Activated CD4-positive, alpha-beta memory T cell treated with anti-CD3 and anti-CD28 coated beads, Interleukin-2, amount 10 ng/mL, durations not matched to agents 7 days and 5 days (primary cell): ENCODE data around the gene MFNG. TPM values are rescaled to one million over a fixed set of nuclear protein-coding genes. Genes with fewer than 3 reads are reported as not detected.

Experiments
- CTCF ChIA-PET: fragments of 350-600 bp; sonication (Branson Sonifier 250); formaldehyde crosslinking; loops from one replicate; lab custom pipeline; 2021; ENCODE audit warnings: antibody characterized with exemption, inconsistent platforms; lab: Charles Lee
- POLR2A ChIA-PET: fragments of 350-600 bp; sonication (Branson Sonifier 250); formaldehyde crosslinking; loops from one replicate; lab custom pipeline; 2021; ENCODE audit warnings: antibody characterized with exemption; lab: Charles Lee
- DNase-seq: peaks from one replicate; pipeline ENCODE4 v3.0.0-alpha.2; 2020
- H3K27ac Mint-ChIP-seq: one replicate; pipeline ENCODE4 v1.8.0; 2021; ENCODE audit warnings: mild to moderate bottlenecking, mixed read lengths
- H3K27me3 Mint-ChIP-seq: one replicate; pipeline ENCODE4 v1.8.0; 2021; ENCODE audit warnings: mixed read lengths
- H3K36me3 Mint-ChIP-seq: one replicate; pipeline ENCODE4 v1.8.0; 2021; ENCODE audit warnings: low read depth, mixed read lengths
- H3K4me1 Mint-ChIP-seq: one replicate; pipeline ENCODE4 v1.8.0; 2021; ENCODE audit warnings: mixed read lengths
- H3K4me3 Mint-ChIP-seq: one replicate; pipeline ENCODE4 v1.8.0; 2021; ENCODE audit warnings: mild to moderate bottlenecking, mixed read lengths
- H3K9me3 Mint-ChIP-seq: one replicate; pipeline ENCODE4 v1.8.0; 2021; ENCODE audit warnings: mixed read lengths
- total RNA-seq, 2 experiments: library from RNA; stranded (reverse); gene quantifications; one replicate each; pipeline ENCODE4 v1.2.3, GENCODE V29; 2021

The MFNG gene
- total RNA-seq, 2 experiments from 2014 or later = 200 to 203 TPM

GRCh38 chr22:37460684-37461083 lies 25.5 kb downstream of the MFNG start:
- no peak overlapping the region for H3K4me3 Mint-ChIP-seq
- ChIA-PET POLR2A (no interaction called here), CTCF (interaction anchor here (0.7 kb wide), 1 partner anchor 67 kb away, joined by 4 read pairs; no protein-coding TSS in a partner anchor)
- no peaks in the 10 kb centered on the region for H3K27me3 Mint-ChIP-seq
- H3K9me3 Mint-ChIP-seq = no peaks in the 10 kb centered on the region
- peaks cover 14% of the 10 kb centered on the region for H3K4me1 Mint-ChIP-seq
- no peak for DNase-seq
- H3K36me3 Mint-ChIP-seq = peaks cover 17% of the 10 kb centered on the region
- H3K27ac Mint-ChIP-seq = no peak overlapping the region

DNA sequence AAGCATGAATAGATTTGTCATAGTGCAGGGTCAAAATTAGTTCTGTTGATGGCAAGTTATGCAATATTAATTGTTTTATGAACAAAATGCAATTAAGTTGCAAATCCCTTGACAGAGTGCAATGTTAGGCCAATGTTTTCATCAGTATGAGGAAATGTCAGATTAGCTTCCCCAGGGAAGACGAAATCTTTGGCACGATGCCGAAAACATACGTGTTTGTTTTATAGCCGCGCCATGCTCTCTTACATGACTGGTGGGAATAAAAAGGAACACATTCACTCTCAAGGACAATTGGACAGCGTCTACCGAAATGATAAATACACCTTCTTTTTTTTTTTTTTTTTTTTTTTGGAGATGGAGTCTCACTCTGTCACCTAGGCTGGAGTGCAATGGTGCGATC lies 27.0 kb downstream of the MFNG start:
- H3K27me3 Mint-ChIP-seq = no peaks in the 10 kb centered on the region
- H3K36me3 Mint-ChIP-seq = peaks cover 7% of the 10 kb centered on the region
- no peak for DNase-seq
- POLR2A ChIA-PET = interaction anchor here (2.5 kb wide), 1 partner anchor 142 kb away, joined by 17 read pairs; no protein-coding TSS in a partner anchor
- H3K4me1 Mint-ChIP-seq = peaks cover 7% of the 10 kb centered on the region
- H3K9me3 Mint-ChIP-seq = no peaks in the 10 kb centered on the region
- no peak overlapping the region for H3K27ac Mint-ChIP-seq
- H3K4me3 Mint-ChIP-seq = no peak overlapping the region
- CTCF ChIA-PET = interaction anchor here (1.0 to 4.5 kb wide), 10 partner anchors 8 to 684 kb away, joined by 3 to 53 read pairs (median 6); partner anchors contain the start of gene IFT27

GRCh38 chr22:37457093-37457893 lies 28.9 kb downstream of the MFNG start:
- ChIA-PET CTCF (interaction anchor here (0.6 to 4.5 kb wide), 11 partner anchors 15 to 378 kb away, joined by 3 to 53 read pairs (median 3); no protein-coding TSS in a partner anchor), POLR2A (interaction anchor here (0.6 to 2.5 kb wide), 3 partner anchors 140 to 190 kb away, joined by 3 to 17 read pairs (median 3); no protein-coding TSS in a partner anchor)
- DNase-seq = peak; percentile 87
- H3K27me3 Mint-ChIP-seq = no peaks in the 10 kb centered on the region
- peaks cover 4% of the 10 kb centered on the region for H3K4me1 Mint-ChIP-seq
- H3K36me3 Mint-ChIP-seq = peaks cover 7% of the 10 kb centered on the region
- H3K27ac Mint-ChIP-seq = no peak overlapping the region
- H3K9me3 Mint-ChIP-seq = no peaks in the 10 kb centered on the region
- H3K4me3 Mint-ChIP-seq = no peak overlapping the region

DNA sequence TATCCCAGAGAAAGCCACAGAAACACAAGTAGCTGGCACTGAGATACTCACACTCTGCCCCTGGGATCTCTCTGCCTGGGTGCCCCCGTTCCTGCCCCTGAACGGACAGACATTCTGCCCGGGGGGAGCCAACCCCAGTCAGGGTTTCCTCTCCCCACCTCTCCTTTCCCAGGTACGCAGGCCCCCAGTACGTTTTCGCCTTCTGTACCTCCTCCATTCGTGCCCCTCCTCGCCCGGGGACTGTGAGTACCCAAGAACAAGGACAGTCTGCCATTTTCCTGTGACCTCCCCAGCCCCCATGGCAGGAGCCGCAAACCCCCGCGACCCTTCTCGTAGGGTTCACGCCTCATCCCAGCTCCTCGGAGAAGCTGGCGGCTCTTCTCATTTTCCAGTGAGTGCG lies 29.8 kb downstream of the MFNG start:
- POLR2A ChIA-PET = no interaction called here
- no peaks in the 10 kb centered on the region for H3K9me3 Mint-ChIP-seq

DNA sequence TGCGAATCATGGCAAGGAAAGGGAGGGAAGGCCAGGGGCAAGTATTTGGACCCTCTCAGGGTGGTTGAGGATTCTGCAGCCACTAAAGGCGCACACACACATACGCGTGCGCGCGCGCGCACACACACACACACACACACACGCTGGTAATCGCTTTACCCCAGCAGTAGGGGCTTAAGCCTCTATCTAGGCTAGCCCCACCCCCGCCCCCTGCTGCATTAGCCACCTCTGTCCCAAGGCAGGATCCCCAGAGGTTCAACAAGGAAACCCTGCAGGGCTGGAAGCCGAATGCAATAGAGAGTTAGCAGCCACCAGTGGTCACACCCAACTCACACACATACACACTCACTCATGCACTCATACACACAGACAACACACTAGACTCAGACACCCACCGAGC lies 30.3 kb downstream of the MFNG start:
- ChIA-PET CTCF (interaction anchor here (0.8 to 4.5 kb wide), 5 partner anchors 111 to 196 kb away, joined by 3 to 53 read pairs (median 4); no protein-coding TSS in a partner anchor), POLR2A (no interaction called here)
- Mint-ChIP-seq H3K9me3 (no peaks in the 10 kb centered on the region), H3K4me3 (no peak overlapping the region), H3K27me3 (no peaks in the 10 kb centered on the region), H3K36me3 (peaks cover 7% of the 10 kb centered on the region), H3K27ac (no peak overlapping the region), H3K4me1 (peaks cover 4% of the 10 kb centered on the region)
- no peak for DNase-seq

More for the DNA sequence above, 29.8 kb downstream of the MFNG start:
- H3K27me3 Mint-ChIP-seq = no peaks in the 10 kb centered on the region
- DNase-seq = no peak
- CTCF ChIA-PET = interaction anchor here (0.7 to 4.5 kb wide), 7 partner anchors 26 to 197 kb away, joined by 3 to 53 read pairs (median 4); no protein-coding TSS in a partner anchor
- H3K4me1 Mint-ChIP-seq = peaks cover 4% of the 10 kb centered on the region
- no peak overlapping the region for H3K27ac Mint-ChIP-seq
- no peak overlapping the region for H3K4me3 Mint-ChIP-seq
- peaks cover 7% of the 10 kb centered on the region for H3K36me3 Mint-ChIP-seq

GRCh38 chr22:37454857-37455686 lies 31.1 kb downstream of the MFNG start:
- DNase-seq = no peak
- Mint-ChIP-seq H3K4me1 (peaks cover 11% of the 10 kb centered on the region), H3K36me3 (peaks cover 4% of the 10 kb centered on the region), H3K4me3 (no peak overlapping the region), H3K9me3 (no peaks in the 10 kb centered on the region), H3K27me3 (no peaks in the 10 kb centered on the region), H3K27ac (no peak overlapping the region)
- ChIA-PET CTCF (interaction anchor here (0.8 to 4.5 kb wide), 2 partner anchors 135 to 139 kb away, joined by 3 to 53 read pairs; no protein-coding TSS in a partner anchor), POLR2A (no interaction called here)

DNA sequence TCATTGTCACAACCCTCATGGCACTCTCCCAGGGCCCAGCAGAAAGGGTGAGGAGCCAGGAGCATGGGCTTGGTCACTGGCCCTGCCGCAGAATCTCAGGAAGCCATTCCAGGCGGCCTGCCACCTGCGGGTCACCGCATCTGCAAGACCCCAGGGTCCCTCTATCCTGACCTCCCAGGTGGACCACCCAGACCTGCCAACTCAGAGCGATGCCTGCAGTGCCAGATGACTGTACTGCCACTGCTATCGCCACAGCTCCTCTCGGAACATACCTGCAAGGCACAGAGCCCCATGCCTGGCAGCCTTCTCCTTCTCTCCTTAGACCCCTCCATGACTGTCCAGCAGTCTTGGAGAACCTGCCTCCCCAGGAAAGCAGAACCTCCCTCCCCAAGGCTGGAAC lies 32.5 kb downstream of the MFNG start:
- no peak for DNase-seq
- POLR2A ChIA-PET = no interaction called here
- no peak overlapping the region for H3K27ac Mint-ChIP-seq
- no peaks in the 10 kb centered on the region for H3K9me3 Mint-ChIP-seq
- H3K4me3 Mint-ChIP-seq = no peak overlapping the region
- CTCF ChIA-PET = no interaction called here
- H3K4me1 Mint-ChIP-seq = peaks cover 12% of the 10 kb centered on the region
- no peaks in the 10 kb centered on the region for H3K27me3 Mint-ChIP-seq
- no peaks in the 10 kb centered on the region for H3K36me3 Mint-ChIP-seq

DNA sequence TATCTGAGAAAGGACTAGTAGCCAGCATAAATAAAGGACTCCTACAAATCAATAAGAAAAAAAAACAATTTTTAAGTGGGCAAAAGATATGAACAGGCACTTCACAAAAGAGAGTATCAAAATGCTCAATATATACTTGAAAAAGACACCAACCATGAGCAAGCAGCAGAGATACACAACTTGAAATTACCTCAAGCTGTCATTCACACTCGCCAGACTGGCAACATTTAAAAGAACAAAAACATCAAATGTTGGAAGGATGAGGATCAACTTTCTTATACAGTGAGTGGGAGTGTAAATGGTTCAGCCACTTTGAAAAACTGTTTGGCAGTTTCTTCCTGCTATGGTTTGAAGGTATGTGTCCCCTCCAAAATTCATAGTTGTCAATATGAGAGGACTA lies 35.0 kb downstream of the MFNG start:
- Mint-ChIP-seq H3K4me3 (no peak overlapping the region), H3K9me3 (no peaks in the 10 kb centered on the region), H3K4me1 (peaks cover 8% of the 10 kb centered on the region), H3K27me3 (no peaks in the 10 kb centered on the region), H3K27ac (no peak overlapping the region), H3K36me3 (no peaks in the 10 kb centered on the region)
- ChIA-PET CTCF (no interaction called here), POLR2A (interaction anchor here (1.4 kb wide), 1 partner anchor 135 kb away, joined by 3 read pairs; no protein-coding TSS in a partner anchor)
- DNase-seq = no peak

- no peaks in the 10 kb centered on the region for H3K36me3 Mint-ChIP-seq
- ChIA-PET CTCF (interaction anchor here (1.0 to 1.6 kb wide), 2 partner anchors 9 to 20 kb away, joined by 3 to 5 read pairs; no protein-coding TSS in a partner anchor), POLR2A (interaction anchor here (0.6 to 1.4 kb wide), 2 partner anchors 77 to 133 kb away, joined by 3 read pairs; no protein-coding TSS in a partner anchor)
- no peak for DNase-seq
- no peaks in the 10 kb centered on the region for H3K27me3 Mint-ChIP-seq
- H3K27ac Mint-ChIP-seq = no peak overlapping the region
- H3K4me3 Mint-ChIP-seq = no peak overlapping the region
- H3K9me3 Mint-ChIP-seq = no peaks in the 10 kb centered on the region
- peaks cover 8% of the 10 kb centered on the region for H3K4me1 Mint-ChIP-seq
Measured at GRCh38 chr22:37449331-37450001, 36.7 kb downstream of the MFNG start.

DNA sequence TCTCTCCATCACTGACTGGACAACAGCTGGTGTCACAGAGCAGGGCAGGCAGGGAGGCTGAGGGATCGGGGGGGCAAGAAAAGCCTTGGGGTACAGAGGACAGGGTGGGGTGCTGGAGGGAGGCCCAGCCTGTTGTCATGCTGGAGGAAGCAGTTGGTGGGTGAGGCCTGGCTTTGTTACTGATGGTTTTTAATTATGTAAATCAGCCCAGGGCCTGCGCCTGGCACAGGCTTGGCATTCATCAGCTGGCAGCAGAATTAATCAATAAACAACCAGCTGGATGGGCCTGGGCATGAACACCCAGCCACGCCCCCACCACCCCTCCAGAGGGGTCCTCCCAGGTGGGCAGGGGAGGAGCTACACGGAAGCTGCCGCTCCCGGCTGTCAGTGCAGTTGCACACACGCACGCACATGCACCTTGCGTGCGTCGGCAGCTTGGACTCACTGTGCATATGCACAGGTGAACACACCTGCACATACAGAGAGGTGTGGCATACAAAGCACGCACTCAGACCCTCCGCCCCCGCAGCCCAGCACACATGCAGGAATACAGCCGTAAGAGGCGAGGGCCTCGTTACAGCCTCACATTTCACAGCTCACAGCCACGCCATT lies 37.6 kb downstream of the MFNG start:
- ChIA-PET CTCF (no interaction called here), POLR2A (no interaction called here)
- Mint-ChIP-seq H3K27me3 (no peaks in the 10 kb centered on the region), H3K9me3 (no peaks in the 10 kb centered on the region), H3K36me3 (no peaks in the 10 kb centered on the region), H3K4me1 (peaks cover 12% of the 10 kb centered on the region), H3K27ac (no peak overlapping the region), H3K4me3 (no peak overlapping the region)
- DNase-seq = no peak

- Mint-ChIP-seq H3K4me3 (no peak overlapping the region), H3K27me3 (peaks cover 3% of the 10 kb centered on the region), H3K27ac (no peak overlapping the region), H3K4me1 (peaks cover 20% of the 10 kb centered on the region), H3K36me3 (no peaks in the 10 kb centered on the region), H3K9me3 (peaks cover 6% of the 10 kb centered on the region)
- no peak for DNase-seq
- ChIA-PET CTCF (no interaction called here), POLR2A (no interaction called here)
Measured at GRCh38 chr22:37445501-37445900, 40.7 kb downstream of the MFNG start.

GRCh38 chr22:37443977-37444376 lies 42.2 kb downstream of the MFNG start:
- Mint-ChIP-seq H3K36me3 (no peaks in the 10 kb centered on the region), H3K27ac (no peak overlapping the region), H3K9me3 (peaks cover 6% of the 10 kb centered on the region), H3K4me3 (no peak overlapping the region), H3K4me1 (peaks cover 15% of the 10 kb centered on the region), H3K27me3 (peaks cover 3% of the 10 kb centered on the region)
- ChIA-PET POLR2A (no interaction called here), CTCF (interaction anchor here (0.7 kb wide), 1 partner anchor 55 kb away, joined by 3 read pairs; no protein-coding TSS in a partner anchor)
- no peak for DNase-seq
